SK-N-SH treated with all-trans-retinoic acid at 6 μM for 48 hours (cell line): ENCODE results near the gene BRD7.

Source experiments
- ATAC-seq: fragments of 200-7000 bp; cut with Tn5 transposase; 3 replicates; pipeline ENCODE4 v1.9.1; 2020; ENCODE audit warnings: mild to moderate bottlenecking, moderate library complexity
- ARNTL ChIP-seq: fragments of 450-650 bp; formaldehyde crosslinking; IDR thresholded peaks from 2 replicates; pipeline ENCODE4 v1.5.0; 2020; ENCODE audit warnings: low read depth, mild to moderate bottlenecking, moderate library complexity, borderline replicate concordance
- BACH2 ChIP-seq: fragments of 250-450 bp; sonication (Bioruptor Pico); IDR thresholded peaks from 2 replicates; pipeline ENCODE4 v1.9.0; 2021; ENCODE audit warnings: mild to moderate bottlenecking, borderline replicate concordance
- CSDC2 ChIP-seq: fragments of 250-450 bp; sonication (Bioruptor Pico); IDR thresholded peaks from 2 replicates; pipeline ENCODE4 v1.5.0; 2020; ENCODE audit warnings: mild to moderate bottlenecking, moderate library complexity
- ESRRG ChIP-seq: fragments of 250-450 bp; sonication (Bioruptor Pico); IDR thresholded peaks from 2 replicates; pipeline ENCODE4 v1.6.1; 2021; ENCODE audit warnings: mild to moderate bottlenecking
- ISL1 ChIP-seq: fragments of 250-450 bp; sonication (Bioruptor Pico); IDR thresholded peaks from 2 replicates; pipeline ENCODE4 v2.1.2; 2022; ENCODE audit warnings: mild to moderate bottlenecking, moderate library complexity
- OSR1 ChIP-seq: fragments of 250-450 bp; sonication (Bioruptor Pico); IDR thresholded peaks from 2 replicates; pipeline ENCODE4 v1.8.0; 2022; ENCODE audit warnings: moderate library complexity, mild to moderate bottlenecking, inconsistent platforms
- PPARA ChIP-seq: fragments of 250-450 bp; sonication (Bioruptor Pico); IDR thresholded peaks from 2 replicates; pipeline ENCODE4 v1.5.0; 2020; ENCODE audit warnings: mild to moderate bottlenecking, borderline replicate concordance
- RARB ChIP-seq: fragments of 250-450 bp; sonication (Bioruptor Pico); IDR thresholded peaks from 2 replicates; pipeline ENCODE4 v1.8.0; 2021; ENCODE audit warnings: mild to moderate bottlenecking, moderate library complexity
- SNAI2 ChIP-seq: fragments of 250-450 bp; sonication (Bioruptor Pico); IDR thresholded peaks from 2 replicates; pipeline ENCODE4 v1.5.0; 2020; ENCODE audit warnings: mild to moderate bottlenecking, moderate library complexity
- TCF4 ChIP-seq: fragments of 250-450 bp; sonication (Bioruptor Pico); IDR thresholded peaks from 2 replicates; pipeline ENCODE4 v1.8.0; 2021; ENCODE audit warnings: mild to moderate bottlenecking, moderate library complexity, borderline replicate concordance
- TOX ChIP-seq: fragments of 250-450 bp; sonication (Bioruptor Pico); IDR thresholded peaks from 2 replicates; pipeline ENCODE4 v1.8.0; 2021; ENCODE audit warnings: mild to moderate bottlenecking, moderate library complexity, borderline replicate concordance
- ZC3H10 ChIP-seq: fragments of 250-450 bp; sonication (Bioruptor Pico); IDR thresholded peaks from 2 replicates; pipeline ENCODE4 v1.5.1; 2021; ENCODE audit warnings: mild to moderate bottlenecking, moderate library complexity
- ZFP3 ChIP-seq: fragments of 250-450 bp; sonication (Bioruptor Pico); IDR thresholded peaks from 2 replicates; pipeline ENCODE4 v1.5.0; 2020; ENCODE audit warnings: mild to moderate bottlenecking, moderate library complexity
- ZFP30 ChIP-seq: fragments of 450-650 bp; formaldehyde crosslinking; IDR thresholded peaks from 2 replicates; pipeline ENCODE4 v1.5.0; 2022; ENCODE audit warnings: mild to moderate bottlenecking, moderate library complexity
- ZNF565 ChIP-seq: fragments of 450-650 bp; formaldehyde crosslinking; conservative IDR thresholded peaks from 2 replicates; pipeline ENCODE4 v1.5.0; 2020; ENCODE audit warnings: low read depth, mild to moderate bottlenecking, moderate library complexity
- ZNF8 ChIP-seq: fragments of 450-650 bp; formaldehyde crosslinking; IDR thresholded peaks from 2 replicates; pipeline ENCODE4 v1.5.0; 2020; ENCODE audit warnings: mild to moderate bottlenecking, moderate library complexity
- TF ChIP-seq, protein P1 (sequence below): fragments of 250-450 bp; sonication (Bioruptor Pico); IDR thresholded peaks from 2 replicates; pipeline ENCODE4 v1.8.0; 2021; ENCODE audit warnings: low read depth, mild to moderate bottlenecking, moderate library complexity, borderline replicate concordance
- TF ChIP-seq, protein P2 (sequence below): fragments of 250-450 bp; sonication (Bioruptor Pico); IDR thresholded peaks from 2 replicates; pipeline ENCODE4 v1.5.1; 2020; ENCODE audit warnings: low read depth, mild to moderate bottlenecking, moderate library complexity
- TF ChIP-seq, protein P3 (sequence below): fragments of 250-450 bp; sonication (Bioruptor Pico); IDR thresholded peaks from 2 replicates; pipeline ENCODE4 v1.5.0; 2020; ENCODE audit warnings: mild to moderate bottlenecking, moderate library complexity
- TF ChIP-seq, protein P4 (sequence below): fragments of 250-450 bp; sonication (Bioruptor Pico); IDR thresholded peaks from 2 replicates; pipeline ENCODE4 v1.5.1; 2021; ENCODE audit warnings: mild to moderate bottlenecking, moderate library complexity
- TF ChIP-seq, protein P5 (sequence below): fragments of 250-450 bp; sonication (Bioruptor Pico); IDR thresholded peaks from 2 replicates; pipeline ENCODE4 v1.8.0; 2020; ENCODE audit warnings: mild to moderate bottlenecking, moderate library complexity, borderline replicate concordance

The BRD7 gene

DNA sequence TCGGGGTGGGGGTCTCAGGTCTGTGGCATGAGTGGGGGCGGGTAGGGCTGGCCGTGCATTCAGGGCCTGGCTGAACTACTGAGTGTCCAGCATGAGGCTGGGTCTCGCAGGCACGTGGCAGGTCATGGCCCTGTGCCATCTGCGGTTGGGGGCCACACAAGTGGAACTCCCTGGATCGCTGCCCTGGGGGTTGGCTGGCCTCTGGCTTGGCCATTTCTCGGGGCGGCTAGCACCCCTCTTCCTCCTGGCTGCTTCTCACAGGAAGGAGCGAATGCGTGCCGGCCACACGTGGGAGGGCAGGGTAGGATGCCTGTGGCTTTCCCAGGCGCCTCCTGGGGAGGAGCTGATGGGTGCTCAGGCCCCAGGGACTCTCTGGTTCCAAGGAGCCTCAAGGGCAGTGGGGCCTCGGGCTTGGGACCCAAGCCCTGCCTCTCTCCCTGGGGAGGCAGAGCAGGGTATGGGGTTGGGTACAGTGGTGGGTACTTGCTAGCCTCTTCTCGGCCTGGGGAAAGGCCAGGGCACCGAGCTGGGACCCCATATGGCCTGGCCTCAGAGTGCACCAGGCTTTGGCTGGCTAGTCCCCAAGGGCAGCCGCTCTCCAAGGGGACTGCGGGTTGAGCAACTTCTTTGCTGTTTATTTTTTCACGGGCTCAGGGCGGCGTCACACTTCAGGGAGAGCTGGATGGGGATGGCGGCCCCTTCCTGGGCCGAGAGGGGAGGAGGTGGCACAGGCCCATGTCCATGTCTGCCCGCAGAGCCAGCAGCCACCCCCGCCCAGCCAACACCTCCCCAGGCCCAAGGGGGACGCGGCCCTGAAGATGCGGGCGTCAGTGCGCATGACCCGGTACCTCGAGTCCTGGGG lies 65.0 kb downstream of the BRD7 start:
- ATAC-seq = no peak
- no peak for TF ChIP-seq ARNTL (CRISPR knock-in tag)

DNA sequence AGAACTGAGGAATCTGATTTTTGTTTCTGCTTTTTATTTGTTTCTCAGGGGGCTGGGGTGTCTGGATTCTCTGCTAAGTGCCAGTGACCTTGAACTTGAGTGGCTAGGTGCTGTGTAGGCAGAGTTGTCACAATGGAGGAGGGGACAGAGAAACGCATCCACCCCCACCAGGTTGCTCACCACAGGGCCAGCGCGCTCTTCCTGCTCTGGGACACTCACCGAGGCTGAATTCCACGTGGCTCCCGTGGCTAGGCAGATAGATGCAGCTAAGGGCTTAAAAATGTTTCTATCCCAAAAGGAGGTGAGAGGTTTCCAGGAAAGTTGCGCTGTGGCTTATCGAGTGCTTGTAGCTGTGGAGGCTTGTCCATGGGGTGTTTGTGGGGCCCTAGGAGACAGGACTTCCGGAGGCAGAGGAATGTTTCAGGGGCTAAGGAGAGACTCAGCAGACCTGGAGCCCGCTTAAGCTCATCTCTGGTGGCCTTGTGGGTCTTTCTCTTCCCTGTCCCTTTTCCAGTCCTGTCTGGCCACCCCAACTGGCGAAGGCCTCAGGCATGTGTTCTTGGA lies 65.7 kb downstream of the BRD7 start:
- no peak for TF ChIP-seq OSR1
- TF ChIP-seq TOX (CRISPR knock-in tag) = no peak
- no peak for TF ChIP-seq BACH2 (CRISPR knock-in tag)
- TF ChIP-seq, protein P1, sequence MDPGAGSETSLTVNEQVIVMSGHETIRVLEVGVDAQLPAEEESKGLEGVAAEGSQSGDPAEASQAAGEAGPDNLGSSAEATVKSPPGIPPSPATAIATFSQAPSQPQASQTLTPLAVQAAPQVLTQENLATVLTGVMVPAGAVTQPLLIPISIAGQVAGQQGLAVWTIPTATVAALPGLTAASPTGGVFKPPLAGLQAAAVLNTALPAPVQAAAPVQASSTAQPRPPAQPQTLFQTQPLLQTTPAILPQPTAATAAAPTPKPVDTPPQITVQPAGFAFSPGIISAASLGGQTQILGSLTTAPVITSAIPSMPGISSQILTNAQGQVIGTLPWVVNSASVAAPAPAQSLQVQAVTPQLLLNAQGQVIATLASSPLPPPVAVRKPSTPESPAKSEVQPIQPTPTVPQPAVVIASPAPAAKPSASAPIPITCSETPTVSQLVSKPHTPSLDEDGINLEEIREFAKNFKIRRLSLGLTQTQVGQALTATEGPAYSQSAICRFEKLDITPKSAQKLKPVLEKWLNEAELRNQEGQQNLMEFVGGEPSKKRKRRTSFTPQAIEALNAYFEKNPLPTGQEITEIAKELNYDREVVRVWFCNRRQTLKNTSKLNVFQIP (CRISPR knock-in tag) = no peak
- TF ChIP-seq ZNF8 (CRISPR knock-in tag) = no peak
- TF ChIP-seq TCF4 (CRISPR knock-in tag) = no peak
- no peak for TF ChIP-seq ZNF565 (CRISPR knock-in tag)
- no peak for TF ChIP-seq ZFP30 (CRISPR knock-in tag)
- no peak for TF ChIP-seq ZFP3
- no peak for TF ChIP-seq SNAI2
- no peak for TF ChIP-seq ISL1 (CRISPR knock-in tag)
- TF ChIP-seq CSDC2 (CRISPR knock-in tag) = no peak
- no peak for TF ChIP-seq RARB (CRISPR knock-in tag)
- no peak for TF ChIP-seq ARNTL (CRISPR knock-in tag)
- TF ChIP-seq ZC3H10 = no peak
- TF ChIP-seq, protein P2, sequence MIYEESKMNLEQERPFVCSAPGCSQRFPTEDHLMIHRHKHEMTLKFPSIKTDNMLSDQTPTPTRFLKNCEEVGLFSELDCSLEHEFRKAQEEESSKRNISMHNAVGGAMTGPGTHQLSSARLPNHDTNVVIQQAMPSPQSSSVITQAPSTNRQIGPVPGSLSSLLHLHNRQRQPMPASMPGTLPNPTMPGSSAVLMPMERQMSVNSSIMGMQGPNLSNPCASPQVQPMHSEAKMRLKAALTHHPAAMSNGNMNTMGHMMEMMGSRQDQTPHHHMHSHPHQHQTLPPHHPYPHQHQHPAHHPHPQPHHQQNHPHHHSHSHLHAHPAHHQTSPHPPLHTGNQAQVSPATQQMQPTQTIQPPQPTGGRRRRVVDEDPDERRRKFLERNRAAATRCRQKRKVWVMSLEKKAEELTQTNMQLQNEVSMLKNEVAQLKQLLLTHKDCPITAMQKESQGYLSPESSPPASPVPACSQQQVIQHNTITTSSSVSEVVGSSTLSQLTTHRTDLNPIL = no peak
- TF ChIP-seq, protein P3, sequence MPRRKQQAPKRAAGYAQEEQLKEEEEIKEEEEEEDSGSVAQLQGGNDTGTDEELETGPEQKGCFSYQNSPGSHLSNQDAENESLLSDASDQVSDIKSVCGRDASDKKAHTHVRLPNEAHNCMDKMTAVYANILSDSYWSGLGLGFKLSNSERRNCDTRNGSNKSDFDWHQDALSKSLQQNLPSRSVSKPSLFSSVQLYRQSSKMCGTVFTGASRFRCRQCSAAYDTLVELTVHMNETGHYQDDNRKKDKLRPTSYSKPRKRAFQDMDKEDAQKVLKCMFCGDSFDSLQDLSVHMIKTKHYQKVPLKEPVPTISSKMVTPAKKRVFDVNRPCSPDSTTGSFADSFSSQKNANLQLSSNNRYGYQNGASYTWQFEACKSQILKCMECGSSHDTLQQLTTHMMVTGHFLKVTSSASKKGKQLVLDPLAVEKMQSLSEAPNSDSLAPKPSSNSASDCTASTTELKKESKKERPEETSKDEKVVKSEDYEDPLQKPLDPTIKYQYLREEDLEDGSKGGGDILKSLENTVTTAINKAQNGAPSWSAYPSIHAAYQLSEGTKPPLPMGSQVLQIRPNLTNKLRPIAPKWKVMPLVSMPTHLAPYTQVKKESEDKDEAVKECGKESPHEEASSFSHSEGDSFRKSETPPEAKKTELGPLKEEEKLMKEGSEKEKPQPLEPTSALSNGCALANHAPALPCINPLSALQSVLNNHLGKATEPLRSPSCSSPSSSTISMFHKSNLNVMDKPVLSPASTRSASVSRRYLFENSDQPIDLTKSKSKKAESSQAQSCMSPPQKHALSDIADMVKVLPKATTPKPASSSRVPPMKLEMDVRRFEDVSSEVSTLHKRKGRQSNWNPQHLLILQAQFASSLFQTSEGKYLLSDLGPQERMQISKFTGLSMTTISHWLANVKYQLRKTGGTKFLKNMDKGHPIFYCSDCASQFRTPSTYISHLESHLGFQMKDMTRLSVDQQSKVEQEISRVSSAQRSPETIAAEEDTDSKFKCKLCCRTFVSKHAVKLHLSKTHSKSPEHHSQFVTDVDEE = no peak
- no peak for ATAC-seq

DNA sequence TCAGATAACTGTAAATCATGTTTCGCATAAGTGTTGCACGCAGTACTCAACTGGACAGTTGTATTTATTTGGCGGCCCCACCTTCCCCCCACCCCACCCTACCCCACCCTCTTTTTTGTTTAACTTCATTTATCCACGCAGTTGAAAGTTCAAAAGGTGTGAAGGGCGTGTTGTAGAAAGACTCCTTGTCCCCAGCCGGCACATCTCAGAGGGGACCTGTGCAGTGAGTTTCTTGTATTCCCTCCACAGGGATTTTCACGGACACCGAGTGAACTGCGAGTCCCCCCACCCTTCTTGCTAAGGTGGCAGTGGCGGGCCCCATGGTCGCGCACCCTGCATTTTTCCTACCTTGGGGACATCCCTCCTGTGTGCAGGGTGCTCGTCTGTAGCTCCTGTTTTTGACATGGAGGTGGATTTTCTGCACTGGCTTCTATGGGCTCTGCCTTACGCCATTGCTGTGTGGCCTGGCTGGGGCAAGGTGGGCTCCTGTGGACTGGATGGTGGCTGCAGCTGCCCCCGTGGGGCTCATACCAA lies 66.2 kb downstream of the BRD7 start:
- ATAC-seq = no peak
- TF ChIP-seq TCF4 (CRISPR knock-in tag) = no peak
- no peak for TF ChIP-seq PPARA (CRISPR knock-in tag)
- TF ChIP-seq, protein P1 (CRISPR knock-in tag) = no peak
- no peak for TF ChIP-seq ZC3H10
- no peak for TF ChIP-seq ESRRG
- TF ChIP-seq ISL1 (CRISPR knock-in tag) = no peak
- TF ChIP-seq ZFP30 (CRISPR knock-in tag) = no peak
- no peak for TF ChIP-seq OSR1
- TF ChIP-seq SNAI2 = no peak
- TF ChIP-seq BACH2 (CRISPR knock-in tag) = no peak
- TF ChIP-seq, protein P4, sequence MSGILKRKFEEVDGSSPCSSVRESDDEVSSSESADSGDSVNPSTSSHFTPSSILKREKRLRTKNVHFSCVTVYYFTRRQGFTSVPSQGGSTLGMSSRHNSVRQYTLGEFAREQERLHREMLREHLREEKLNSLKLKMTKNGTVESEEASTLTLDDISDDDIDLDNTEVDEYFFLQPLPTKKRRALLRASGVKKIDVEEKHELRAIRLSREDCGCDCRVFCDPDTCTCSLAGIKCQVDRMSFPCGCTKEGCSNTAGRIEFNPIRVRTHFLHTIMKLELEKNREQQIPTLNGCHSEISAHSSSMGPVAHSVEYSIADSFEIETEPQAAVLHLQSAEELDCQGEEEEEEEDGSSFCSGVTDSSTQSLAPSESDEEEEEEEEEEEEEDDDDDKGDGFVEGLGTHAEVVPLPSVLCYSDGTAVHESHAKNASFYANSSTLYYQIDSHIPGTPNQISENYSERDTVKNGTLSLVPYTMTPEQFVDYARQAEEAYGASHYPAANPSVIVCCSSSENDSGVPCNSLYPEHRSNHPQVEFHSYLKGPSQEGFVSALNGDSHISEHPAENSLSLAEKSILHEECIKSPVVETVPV (CRISPR knock-in tag) = no peak
- TF ChIP-seq RARB (CRISPR knock-in tag) = no peak
- TF ChIP-seq CSDC2 (CRISPR knock-in tag) = no peak
- TF ChIP-seq ARNTL (CRISPR knock-in tag) = no peak
- TF ChIP-seq, protein P5, sequence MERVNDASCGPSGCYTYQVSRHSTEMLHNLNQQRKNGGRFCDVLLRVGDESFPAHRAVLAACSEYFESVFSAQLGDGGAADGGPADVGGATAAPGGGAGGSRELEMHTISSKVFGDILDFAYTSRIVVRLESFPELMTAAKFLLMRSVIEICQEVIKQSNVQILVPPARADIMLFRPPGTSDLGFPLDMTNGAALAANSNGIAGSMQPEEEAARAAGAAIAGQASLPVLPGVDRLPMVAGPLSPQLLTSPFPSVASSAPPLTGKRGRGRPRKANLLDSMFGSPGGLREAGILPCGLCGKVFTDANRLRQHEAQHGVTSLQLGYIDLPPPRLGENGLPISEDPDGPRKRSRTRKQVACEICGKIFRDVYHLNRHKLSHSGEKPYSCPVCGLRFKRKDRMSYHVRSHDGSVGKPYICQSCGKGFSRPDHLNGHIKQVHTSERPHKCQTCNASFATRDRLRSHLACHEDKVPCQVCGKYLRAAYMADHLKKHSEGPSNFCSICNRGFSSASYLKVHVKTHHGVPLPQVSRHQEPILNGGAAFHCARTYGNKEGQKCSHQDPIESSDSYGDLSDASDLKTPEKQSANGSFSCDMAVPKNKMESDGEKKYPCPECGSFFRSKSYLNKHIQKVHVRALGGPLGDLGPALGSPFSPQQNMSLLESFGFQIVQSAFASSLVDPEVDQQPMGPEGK (CRISPR knock-in tag) = no peak
- TF ChIP-seq, protein P3 = no peak
